Hepatocyte (in vitro differentiated cells): Measurements from ENCODE around the gene ERC2. TPM values are rescaled to one million over a fixed set of nuclear protein-coding genes. Genes with fewer than 3 reads are reported as not detected.

Source experiments
- DNase-seq: peaks from one replicate; pipeline ENCODE4 v3.0.0-alpha.2; 2016; ENCODE audit warnings: low spot score
- H2AFZ ChIP-seq: fragments of 200-600 bp; sonication (generic); 2 replicates; pipeline ENCODE4 v1.6.0; 2016; ENCODE audit warnings: antibody characterized with exemption, mild to moderate bottlenecking
- H3K27ac ChIP-seq: fragments of 200-600 bp; sonication (generic); 2 replicates; pipeline ENCODE4 v1.5.1; 2016; ENCODE audit warnings: mild to moderate bottlenecking
- H3K27me3 ChIP-seq: fragments of 200-600 bp; sonication (generic); 2 replicates; pipeline ENCODE4 v1.6.1; 2016
- H3K36me3 ChIP-seq: fragments of 200-600 bp; sonication (generic); replicated peaks from 2 replicates; pipeline ENCODE4 v1.5.1; 2016; ENCODE audit warnings: low read depth; ENCODE audit not compliant: insufficient read depth
- H3K4me1 ChIP-seq: fragments of 200-600 bp; sonication (generic); 2 replicates; pipeline ENCODE4 v1.5.1; 2016; ENCODE audit warnings: mild to moderate bottlenecking, moderate library complexity; ENCODE audit not compliant: insufficient read depth
- H3K4me2 ChIP-seq: fragments of 200-600 bp; sonication (generic); 2 replicates; pipeline ENCODE4 v1.6.0; 2016
- H3K4me3 ChIP-seq: fragments of 200-600 bp; sonication (generic); 2 replicates; pipeline ENCODE4 v1.5.1; 2016; ENCODE audit warnings: mild to moderate bottlenecking
- H3K79me2 ChIP-seq: fragments of 200-600 bp; sonication (generic); 2 replicates; pipeline ENCODE4 v1.6.0; 2017; ENCODE audit warnings: mild to moderate bottlenecking
- H3K9me2 ChIP-seq: fragments of 200-600 bp; sonication (generic); replicated peaks from 2 replicates; pipeline ENCODE4 v1.6.0; 2017; ENCODE audit warnings: mild to moderate bottlenecking; ENCODE audit not compliant: insufficient read depth
- H3K9me3 ChIP-seq: fragments of 200-600 bp; sonication (generic); 2 replicates; pipeline ENCODE4 v1.5.1; 2016; ENCODE audit warnings: low read depth, mild to moderate bottlenecking
- H4K20me1 ChIP-seq: fragments of 200-600 bp; sonication (generic); 2 replicates; pipeline ENCODE4 v1.6.0; 2016; ENCODE audit warnings: mild to moderate bottlenecking; ENCODE audit not compliant: insufficient read depth, poor library complexity, severe bottlenecking
- EZH2 ChIP-seq: fragments of 200-600 bp; sonication (generic); IDR thresholded peaks from 2 replicates; pipeline ENCODE4 v1.6.1; 2016; ENCODE audit warnings: antibody characterized with exemption, mild to moderate bottlenecking, borderline replicate concordance
- EZH2phosphoT487 ChIP-seq: fragments of 200-600 bp; sonication (generic); IDR thresholded peaks from one replicate; pipeline ENCODE4 v1.6.1; 2018; ENCODE audit warnings: antibody characterized with exemption, mild to moderate bottlenecking, low read depth, moderate library complexity; ENCODE audit not compliant: unreplicated experiment, severe bottlenecking
- WGBS: methylation state at CpG from one replicate; pipeline ENCODE4 v1.1.6; 2016; ENCODE audit warnings: low lambda C conversion rate; ENCODE audit errors: missing lambda C conversion rate; 5-methylcytosine and 5-hydroxymethylcytosine counted together
- polyA plus RNA-seq: library from polyadenylated mRNA; unstranded; fragments of >200 nt; fragmentation: Nextera tagmentation; extraction: Ambion mirVana; gene quantifications from 2 replicates; pipeline ENCODE4 v1.2.1, GENCODE V29; 2016
- total RNA-seq: library from RNA; depleted of rRNA; stranded (reverse); fragments of >200 nt; gene quantifications from 2 replicates; pipeline ENCODE4 v1.2.3, GENCODE V29; 2014
- TF ChIP-seq, protein P1 (sequence below): fragments of 200-600 bp; sonication (generic); IDR thresholded peaks from 2 replicates; pipeline ENCODE4 v1.5.1; 2016; ENCODE audit warnings: antibody characterized with exemption, mild to moderate bottlenecking; ENCODE audit not compliant: poor library complexity

ERC2 gene
- total and polyA plus RNA-seq, 2 experiments from 2014 or later = 1.2 to 5.3 TPM

DNA sequence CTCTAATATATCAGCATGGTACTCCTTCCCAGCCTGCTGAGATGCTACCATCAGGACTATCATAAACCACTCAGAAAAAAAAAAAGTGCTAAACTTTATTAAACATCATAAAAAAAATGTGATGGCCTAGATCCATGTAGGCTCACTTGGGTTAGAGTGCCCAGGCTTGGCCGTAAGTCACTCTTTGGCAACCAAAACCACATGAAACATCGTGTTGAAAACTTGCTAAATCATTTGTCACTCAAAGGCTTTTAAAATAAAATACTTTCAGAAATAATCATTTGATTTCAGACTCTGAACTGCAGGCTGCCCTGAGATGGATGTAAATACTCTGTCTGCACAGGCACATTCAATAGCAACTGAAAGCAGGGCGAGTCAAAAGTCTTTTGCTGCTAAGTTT, 902.7 kb downstream of the ERC2 start:
- no peaks in the 10 kb centered on the region for H4K20me1 ChIP-seq
- no peak overlapping the region for H3K27ac ChIP-seq
- TF ChIP-seq, protein P1, sequence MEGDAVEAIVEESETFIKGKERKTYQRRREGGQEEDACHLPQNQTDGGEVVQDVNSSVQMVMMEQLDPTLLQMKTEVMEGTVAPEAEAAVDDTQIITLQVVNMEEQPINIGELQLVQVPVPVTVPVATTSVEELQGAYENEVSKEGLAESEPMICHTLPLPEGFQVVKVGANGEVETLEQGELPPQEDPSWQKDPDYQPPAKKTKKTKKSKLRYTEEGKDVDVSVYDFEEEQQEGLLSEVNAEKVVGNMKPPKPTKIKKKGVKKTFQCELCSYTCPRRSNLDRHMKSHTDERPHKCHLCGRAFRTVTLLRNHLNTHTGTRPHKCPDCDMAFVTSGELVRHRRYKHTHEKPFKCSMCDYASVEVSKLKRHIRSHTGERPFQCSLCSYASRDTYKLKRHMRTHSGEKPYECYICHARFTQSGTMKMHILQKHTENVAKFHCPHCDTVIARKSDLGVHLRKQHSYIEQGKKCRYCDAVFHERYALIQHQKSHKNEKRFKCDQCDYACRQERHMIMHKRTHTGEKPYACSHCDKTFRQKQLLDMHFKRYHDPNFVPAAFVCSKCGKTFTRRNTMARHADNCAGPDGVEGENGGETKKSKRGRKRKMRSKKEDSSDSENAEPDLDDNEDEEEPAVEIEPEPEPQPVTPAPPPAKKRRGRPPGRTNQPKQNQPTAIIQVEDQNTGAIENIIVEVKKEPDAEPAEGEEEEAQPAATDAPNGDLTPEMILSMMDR = no peak
- TF ChIP-seq EZH2 (no peak), EZH2phosphoT487 (no peak)
- no peak overlapping the region for H2AFZ ChIP-seq
- no peak overlapping the region for H3K4me3 ChIP-seq
- H3K4me1 ChIP-seq = peaks cover 10% of the 10 kb centered on the region
- no peaks in the 10 kb centered on the region for H3K36me3 ChIP-seq
- no peaks in the 10 kb centered on the region for H3K9me2 ChIP-seq
- no peak for DNase-seq
- H3K27me3 ChIP-seq = no peaks in the 10 kb centered on the region
- no peaks in the 10 kb centered on the region for H3K9me3 ChIP-seq
- 93% methylated on average over 3 of the region's 3 CpGs for WGBS
- no peaks in the 10 kb centered on the region for H3K79me2 ChIP-seq
- no peak overlapping the region for H3K4me2 ChIP-seq

DNA sequence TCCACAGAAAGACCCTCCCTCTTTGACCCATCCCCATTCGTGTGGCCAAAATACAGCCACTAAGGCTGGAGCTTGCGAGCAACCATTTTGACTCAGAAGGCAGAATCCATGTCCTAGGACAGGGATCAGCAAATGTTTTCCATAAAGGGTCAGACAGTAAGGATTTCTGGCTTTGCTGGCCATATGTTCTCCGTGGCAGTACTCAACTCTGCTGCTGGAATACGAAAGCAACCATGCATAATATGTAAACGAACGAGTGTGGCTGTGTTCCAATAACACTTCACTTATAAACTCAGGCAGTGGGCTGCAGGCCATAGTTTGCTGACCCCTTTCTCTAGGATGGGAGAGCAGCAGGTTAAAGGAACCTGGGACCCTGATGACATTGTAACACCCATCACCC, 903.5 kb downstream of the ERC2 start:
- Histone ChIP-seq H3K9me3 (no peaks in the 10 kb centered on the region), H4K20me1 (no peaks in the 10 kb centered on the region), H3K4me2 (no peak overlapping the region), H3K79me2 (no peaks in the 10 kb centered on the region), H3K27ac (no peak overlapping the region), H3K36me3 (no peaks in the 10 kb centered on the region), H2AFZ (no peak overlapping the region), H3K4me1 (peaks cover 3% of the 10 kb centered on the region), H3K9me2 (no peaks in the 10 kb centered on the region), H3K4me3 (no peak overlapping the region), H3K27me3 (no peaks in the 10 kb centered on the region)
- WGBS = 62% methylated on average over 6 of the region's 6 CpGs
- no peak for DNase-seq
- TF ChIP-seq EZH2 = no peak
- TF ChIP-seq, protein P1 = no peak
- TF ChIP-seq EZH2phosphoT487 = no peak

DNA sequence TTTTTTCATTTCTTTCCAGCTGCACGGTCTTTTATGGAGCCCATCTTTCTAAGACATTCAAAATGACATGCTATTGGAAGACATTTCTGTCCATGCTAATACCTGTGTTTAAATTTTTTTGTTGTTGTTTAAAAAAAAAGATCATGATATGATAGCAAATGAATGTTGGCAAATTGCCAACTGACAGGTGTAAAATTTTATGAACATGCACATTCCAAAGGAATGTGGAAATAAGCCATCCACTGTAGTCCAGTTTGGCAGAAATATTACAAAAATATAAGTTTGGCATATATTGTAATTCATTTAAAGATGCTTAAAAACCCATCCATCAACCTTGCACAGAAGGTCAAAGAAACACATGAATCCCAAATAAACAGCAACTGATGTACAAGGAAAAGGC, 905.6 kb downstream of the ERC2 start:
- Histone ChIP-seq H3K79me2 (no peaks in the 10 kb centered on the region), H3K27me3 (no peaks in the 10 kb centered on the region), H4K20me1 (no peaks in the 10 kb centered on the region), H3K27ac (no peak overlapping the region), H3K4me1 (no peaks in the 10 kb centered on the region), H3K4me2 (no peak overlapping the region), H3K9me2 (no peaks in the 10 kb centered on the region), H3K36me3 (no peaks in the 10 kb centered on the region), H3K9me3 (no peaks in the 10 kb centered on the region), H2AFZ (no peak overlapping the region), H3K4me3 (no peak overlapping the region)
- no peak for TF ChIP-seq EZH2
- TF ChIP-seq, protein P1 = no peak
- TF ChIP-seq EZH2phosphoT487 = no peak
- no peak for DNase-seq
- 65% methylated on average over 1 of the region's 1 CpG for WGBS
